Fibroblast of skin of abdomen (primary cell): ENCODE measurements around the gene TRAF5. TPM values are rescaled to one million over a fixed set of nuclear protein-coding genes. Genes with fewer than 3 reads are reported as not detected.
"Not testable (repeated sequence)": the region's sequence is repeated elsewhere in the genome, so short reads cannot be mapped to it uniquely, and the experiment has no call there.

Source experiments
- DNase-seq: peaks from one replicate; pipeline ENCODE4 v3.0.0-alpha.2; 2013
- polyA plus RNA-seq, 2 experiments: library from polyadenylated mRNA; unstranded; fragments of 120-200 nt; gene quantifications; one replicate each; pipeline ENCODE4 v1.2.1, GENCODE V29; 2013; ENCODE audit not compliant: insufficient read length in 2 of 2

Gene TRAF5
- 22.6 TPM for polyA plus RNA-seq (2013, experiment 1 of 2; ENCODE audit: insufficient read length)
- polyA plus RNA-seq (2013, experiment 2 of 2; ENCODE audit: insufficient read length), result 24.3 TPM

- DNase-seq, result peak; percentile 62
Measured at GRCh38 chr1:211326528-211327345, at the start of gene TRAF5. TRAF5 (plus strand) TSS chr1:211326833; CDS start chr1:211353240, 26,407 bp downstream.

- DNase-seq, result no peak
Measured at GRCh38 chr1:211279340-211279739, 47.3 kb upstream of the TRAF5 start.

GRCh38 chr1:211280910-211281309, 45.7 kb upstream of the TRAF5 start:
- DNase-seq, result no peak

GRCh38 chr1:211281320-211282022, 45.2 kb upstream of the TRAF5 start:
- DNase-seq, result peak; percentile 10

GRCh38 chr1:211282023-211282373, 44.6 kb upstream of the TRAF5 start:
- no peak for DNase-seq

GRCh38 chr1:211285196-211285595, 41.4 kb upstream of the TRAF5 start:
- DNase-seq, result peak; percentile 12

- DNase-seq, result no peak
Measured at GRCh38 chr1:211287218-211287617, 39.4 kb upstream of the TRAF5 start.

- DNase-seq, result no peak
Measured at GRCh38 chr1:211292411-211292810, 34.2 kb upstream of the TRAF5 start.

- DNase-seq, result no peak
Measured at GRCh38 chr1:211296396-211296795, 30.2 kb upstream of the TRAF5 start.

GRCh38 chr1:211305044-211305443, 21.6 kb upstream of the TRAF5 start:
- DNase-seq, result peak; percentile 39

- no peak for DNase-seq
Measured at GRCh38 chr1:211309617-211310016, 17.0 kb upstream of the TRAF5 start.

- DNase-seq, result no peak
Measured at GRCh38 chr1:211313392-211313791, 13.2 kb upstream of the TRAF5 start.

GRCh38 chr1:211318576-211319280, 7.9 kb upstream of the TRAF5 start:
- DNase-seq, result no peak

GRCh38 chr1:211319892-211320291, 6.7 kb upstream of the TRAF5 start:
- DNase-seq, result no peak

- DNase-seq, result no peak
Measured at GRCh38 chr1:211320980-211321379, 5.7 kb upstream of the TRAF5 start.

GRCh38 chr1:211321646-211322045, 5.0 kb upstream of the TRAF5 start:
- not testable (repeated sequence) for DNase-seq

- DNase-seq, result peak; percentile 61
Measured at GRCh38 chr1:211323156-211324063, 3.2 kb upstream of the TRAF5 start.

GRCh38 chr1:211324992-211325775, 1.4 kb upstream of the TRAF5 start:
- DNase-seq, result no peak

GRCh38 chr1:211326140-211326527, 499 bp upstream of the TRAF5 start:
- no peak for DNase-seq

GRCh38 chr1:211327346-211327921, 801 bp downstream of the TRAF5 start:
- DNase-seq, result peak; percentile 66
